HG03060 (cell line): ENCODE results near the gene CEP104.

ENCODE experiments used
- ATAC-seq: cut with Tn5 transposase; IDR thresholded peaks from one replicate; pipeline ENCODE4 v1.9.1; 2021; ENCODE audit warnings: low read depth, moderate number of reproducible peaks; ENCODE audit not compliant: unreplicated experiment

Gene CEP104

GRCh38 chr1:3856923-3857790, at the start of gene CEP104, which contains the start of gene DFFB:
CEP104 (minus strand) TSS chr1:3857211; CDS start chr1:3852407, 4,804 bp downstream.
DFFB (plus strand) TSS chr1:3857476; CDS start chr1:3857604, 128 bp downstream.
- peak; percentile 93 for ATAC-seq

- ATAC-seq = no peak
These were observed 49.6 kb upstream of the CEP104 start for GRCh38 chr1:3906672-3907020.

DNA sequence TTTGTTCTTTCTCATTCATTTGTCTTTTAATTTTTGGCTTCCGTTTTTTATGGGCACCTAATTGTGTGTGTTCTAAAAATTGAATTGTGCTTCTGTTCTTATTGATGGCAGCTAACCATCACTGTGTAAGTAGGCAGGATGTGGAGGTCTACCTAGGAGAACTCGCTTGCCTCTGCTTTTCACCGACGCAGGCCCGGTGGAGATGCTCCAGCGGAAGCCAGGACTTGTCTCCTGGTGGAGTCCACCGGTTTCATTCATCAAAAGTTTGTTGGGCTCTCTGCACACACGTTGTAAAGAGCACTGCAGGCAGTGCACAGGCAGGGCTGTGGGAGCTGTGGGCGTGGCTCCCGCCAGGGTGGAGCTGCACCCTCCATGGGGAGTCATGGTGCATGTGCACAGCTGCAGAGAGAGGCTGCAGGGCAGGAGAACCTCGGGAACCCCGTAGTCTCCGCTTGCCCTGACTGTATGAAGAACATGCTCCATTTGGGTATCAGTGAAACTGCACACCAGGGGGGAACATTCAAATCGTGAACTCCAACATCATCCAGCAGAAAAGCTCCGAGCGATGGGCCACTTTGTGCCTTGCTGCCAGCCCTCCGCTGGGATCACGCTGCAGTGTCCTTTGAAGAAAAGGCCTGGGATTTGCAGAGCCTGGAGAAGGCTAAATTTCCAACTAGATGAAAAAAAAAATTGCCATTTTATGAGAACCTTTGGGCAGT, 49.1 kb upstream of the CEP104 start:
- ATAC-seq = no peak

DNA sequence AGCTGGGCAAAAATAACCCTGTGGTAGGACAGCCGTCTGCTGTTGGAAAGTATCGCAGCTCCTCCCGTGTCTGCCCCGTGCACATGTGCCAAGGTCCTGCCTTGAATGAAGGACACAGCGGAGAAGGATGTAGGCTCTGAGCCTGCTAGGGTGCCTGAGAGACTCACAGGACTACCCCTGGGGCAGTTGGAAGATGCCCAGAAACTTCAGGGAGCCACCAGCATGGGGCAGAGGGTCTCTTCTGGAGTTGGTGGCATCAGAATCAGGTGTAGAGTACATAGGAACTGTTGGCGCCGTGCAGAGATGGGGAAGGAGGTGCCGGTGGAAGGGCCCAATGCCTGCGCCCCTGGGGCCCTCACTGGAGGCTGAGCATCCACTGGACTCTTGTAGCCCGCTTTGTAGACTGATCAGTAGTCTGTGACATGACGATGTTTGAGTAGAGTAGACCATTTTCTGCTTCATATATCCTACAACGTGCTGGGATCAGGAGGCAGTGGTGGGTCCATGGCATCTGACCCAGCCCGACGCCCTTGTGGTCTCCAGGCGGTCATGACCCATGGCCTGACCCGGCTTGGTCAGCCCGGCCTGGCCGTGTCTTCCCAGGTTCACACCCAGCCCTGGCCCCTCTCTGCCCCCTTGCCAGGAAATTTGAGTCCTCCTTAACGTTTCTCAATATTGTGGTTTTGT, 48.4 kb upstream of the CEP104 start:
- no peak for ATAC-seq

GRCh38 chr1:3904843-3905185, 47.8 kb upstream of the CEP104 start:
- no peak for ATAC-seq

- ATAC-seq = no peak
These were observed 47.2 kb upstream of the CEP104 start for GRCh38 chr1:3904006-3904842.

- ATAC-seq = no peak
These were observed 46.4 kb upstream of the CEP104 start for GRCh38 chr1:3903141-3904005.

DNA sequence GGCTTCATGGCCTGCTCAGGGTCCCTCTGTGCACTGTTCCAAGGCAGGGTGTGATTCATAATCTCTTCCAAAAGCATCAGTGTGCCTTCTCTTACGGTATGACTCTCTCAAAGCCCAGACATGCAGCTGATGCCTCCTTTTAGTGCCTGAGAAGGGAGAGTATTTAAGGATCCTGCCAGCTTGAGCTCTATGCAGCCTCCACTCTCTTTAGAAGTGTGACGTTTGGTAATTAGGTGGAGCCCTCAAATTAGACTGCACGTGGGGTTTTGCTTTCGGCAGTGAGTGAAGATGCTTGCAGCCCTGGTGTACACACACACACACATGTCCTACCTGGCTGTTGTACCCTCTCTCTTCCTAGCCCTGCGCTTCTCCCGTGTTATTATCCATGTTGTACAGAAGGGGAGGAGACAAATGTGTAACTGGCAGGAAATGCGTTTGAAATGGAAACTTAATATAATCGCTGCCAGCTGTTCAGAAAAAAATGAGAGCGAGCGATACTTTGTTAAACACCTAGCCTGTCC, 45.6 kb upstream of the CEP104 start:
- no peak for ATAC-seq

- no peak for ATAC-seq
These were observed 45.1 kb upstream of the CEP104 start for GRCh38 chr1:3902111-3902511.

- ATAC-seq = peak; percentile 30
These were observed 44.0 kb upstream of the CEP104 start for GRCh38 chr1:3900969-3901529.

GRCh38 chr1:3900150-3900968, 43.3 kb upstream of the CEP104 start, which contains the start of gene C1orf174:
C1orf174 (minus strand) TSS chr1:3900272; CDS start chr1:3900186, 86 bp downstream.
- peak; percentile 50 for ATAC-seq

- no peak for ATAC-seq
These were observed 42.7 kb upstream of the CEP104 start for GRCh38 chr1:3899754-3900149.

DNA sequence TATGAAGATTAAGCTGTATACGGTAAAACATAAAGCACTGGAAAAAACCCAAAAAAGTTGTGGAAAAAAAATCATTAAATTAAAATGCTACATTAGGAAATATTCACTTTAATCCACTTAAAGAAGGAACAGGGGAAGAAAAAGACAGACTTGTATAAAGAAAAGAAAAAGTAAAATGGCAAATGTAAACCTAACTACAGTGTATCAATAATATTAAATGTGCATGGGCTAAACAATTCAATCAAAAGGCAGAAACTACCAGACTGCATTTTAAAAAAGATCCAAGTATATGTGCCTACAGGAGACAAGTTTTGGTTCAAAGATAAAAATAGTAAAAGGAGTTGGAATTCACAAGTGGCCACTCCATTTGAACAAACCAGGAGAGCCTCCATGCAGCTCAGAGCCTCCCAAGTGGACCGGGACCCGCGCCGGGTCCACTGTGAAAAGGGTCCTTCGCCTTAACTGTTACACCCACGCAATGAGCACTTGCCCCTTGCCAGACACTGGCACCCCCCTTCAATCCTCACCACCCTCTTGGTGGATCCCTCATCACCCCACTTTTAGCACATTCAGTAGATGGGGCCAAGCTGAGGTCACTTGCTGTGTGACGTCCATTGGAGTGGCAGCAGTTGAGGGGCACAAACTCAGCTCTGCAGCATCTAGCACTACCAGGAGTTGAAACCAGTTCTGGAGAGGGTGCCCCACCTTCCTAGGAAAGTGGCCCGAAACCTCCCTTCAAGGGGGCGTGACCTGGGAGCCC, 42.2 kb upstream of the CEP104 start:
- ATAC-seq = no peak

- no peak for ATAC-seq
These were observed 41.4 kb upstream of the CEP104 start for GRCh38 chr1:3898475-3898735.

- ATAC-seq = no peak
These were observed 39.5 kb upstream of the CEP104 start for GRCh38 chr1:3896396-3897000.

- ATAC-seq = no peak
These were observed 38.9 kb upstream of the CEP104 start for GRCh38 chr1:3895951-3896325.

DNA sequence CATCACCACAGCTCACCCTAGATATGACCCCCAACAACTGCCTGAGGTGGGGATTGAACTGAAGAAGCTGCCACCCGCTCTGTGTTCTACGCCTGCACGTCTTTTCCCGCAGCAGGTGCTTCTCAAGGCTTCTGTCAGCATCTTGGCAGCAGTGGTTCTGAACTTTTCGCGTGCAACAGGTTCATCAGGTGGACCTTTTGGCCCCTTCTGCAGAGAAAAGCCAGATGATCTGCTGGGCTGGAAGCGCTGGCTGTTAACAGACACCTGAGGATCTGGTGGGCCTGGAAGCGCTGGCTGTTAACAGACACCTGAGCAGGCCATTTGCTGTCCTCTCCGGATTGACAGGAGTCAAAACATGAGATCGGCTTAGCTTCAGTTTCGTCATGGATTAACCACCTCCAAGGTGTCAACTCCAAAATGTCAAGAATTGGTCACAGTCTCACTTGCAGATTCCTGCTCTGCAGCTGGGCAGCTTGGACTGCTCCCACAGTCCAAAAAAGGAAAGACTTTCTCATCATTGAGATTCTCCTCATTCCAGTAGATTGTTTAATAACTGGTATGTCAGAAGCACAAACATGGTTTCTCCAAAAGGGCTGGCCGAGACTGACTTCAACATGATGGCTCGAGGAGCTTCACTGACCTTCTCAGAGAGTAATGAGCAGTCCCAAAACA, 38.4 kb upstream of the CEP104 start:
- no peak for ATAC-seq
